OCI-LY3 (cell line): Measurements from ENCODE around the gene FAM3A.

Experiments
- H2AFZ ChIP-seq: fragments of 200-600, 300-600 bp; shearing (Covaris generic); 2 replicates; pipeline ENCODE4 v1.6.0; 2014; ENCODE audit warnings: antibody characterized with exemption, low read depth, low read length
- H3K27ac ChIP-seq: fragments of 200-600, 300-600 bp; sonication (generic); 2 replicates; pipeline ENCODE4 v1.5.1; 2014; ENCODE audit warnings: mild to moderate bottlenecking, low read length, moderate library complexity, mixed read lengths
- H3K27me3 ChIP-seq: fragments of 200-600, 300-600 bp; sonication (generic); 2 replicates; pipeline ENCODE4 v1.6.1; 2014; ENCODE audit warnings: low read depth, low read length, mixed read lengths
- H3K36me3 ChIP-seq: fragments of 200-600, 300-600 bp; sonication (generic); replicated peaks from 2 replicates; pipeline ENCODE3; 2014; ENCODE audit warnings: low read depth, low read length, mixed read lengths
- H3K4me1 ChIP-seq: fragments of 300-600, 200-600 bp; sonication (generic); 2 replicates; pipeline ENCODE4 v1.6.1; 2014; ENCODE audit warnings: low read length, mixed read lengths
- H3K4me2 ChIP-seq: fragments of 200-600, 300-600 bp; sonication (generic); 2 replicates; pipeline ENCODE4 v1.6.1; 2014; ENCODE audit warnings: low read length, mixed read lengths
- H3K4me3 ChIP-seq: fragments of 300-600, 200-600 bp; sonication (generic); 2 replicates; pipeline ENCODE4 v1.5.1; 2014; ENCODE audit warnings: antibody characterized with exemption, mild to moderate bottlenecking, low read length, moderate library complexity
- H3K79me2 ChIP-seq: fragments of 300-600, 200-600 bp; shearing (Covaris generic); 2 replicates; pipeline ENCODE4 v1.6.1; 2014; ENCODE audit warnings: mild to moderate bottlenecking, low read length, mixed read lengths
- H3K9ac ChIP-seq: fragments of 300-600, 200-600 bp; shearing (Covaris generic); 2 replicates; pipeline ENCODE4 v1.6.0; 2014; ENCODE audit warnings: mild to moderate bottlenecking, low read length, moderate library complexity
- H3K9me3 ChIP-seq: fragments of 200-600, 300-600 bp; shearing (Covaris generic); 2 replicates; pipeline ENCODE4 v1.6.1; 2014; ENCODE audit warnings: low read length, mixed read lengths; ENCODE audit not compliant: insufficient read depth
- H4K20me1 ChIP-seq: fragments of 200-600, 300-600 bp; sonication (generic); 2 replicates; pipeline ENCODE4 v1.6.1; 2016; ENCODE audit warnings: low read length, mixed read lengths; ENCODE audit not compliant: insufficient read depth
- EZH2phosphoT487 ChIP-seq: fragments of 200-600 bp; shearing (Covaris generic); IDR thresholded peaks from 2 replicates; pipeline ENCODE4 v1.6.1; 2018; ENCODE audit warnings: antibody characterized with exemption, mixed run types, low read depth
- TF ChIP-seq, protein P1 (sequence below): fragments of 200-600, 300-600 bp; sonication (generic); IDR thresholded peaks from 2 replicates; pipeline ENCODE4 v1.5.1; 2014; ENCODE audit warnings: antibody characterized with exemption, low read length, low read depth

FAM3A gene

DNA sequence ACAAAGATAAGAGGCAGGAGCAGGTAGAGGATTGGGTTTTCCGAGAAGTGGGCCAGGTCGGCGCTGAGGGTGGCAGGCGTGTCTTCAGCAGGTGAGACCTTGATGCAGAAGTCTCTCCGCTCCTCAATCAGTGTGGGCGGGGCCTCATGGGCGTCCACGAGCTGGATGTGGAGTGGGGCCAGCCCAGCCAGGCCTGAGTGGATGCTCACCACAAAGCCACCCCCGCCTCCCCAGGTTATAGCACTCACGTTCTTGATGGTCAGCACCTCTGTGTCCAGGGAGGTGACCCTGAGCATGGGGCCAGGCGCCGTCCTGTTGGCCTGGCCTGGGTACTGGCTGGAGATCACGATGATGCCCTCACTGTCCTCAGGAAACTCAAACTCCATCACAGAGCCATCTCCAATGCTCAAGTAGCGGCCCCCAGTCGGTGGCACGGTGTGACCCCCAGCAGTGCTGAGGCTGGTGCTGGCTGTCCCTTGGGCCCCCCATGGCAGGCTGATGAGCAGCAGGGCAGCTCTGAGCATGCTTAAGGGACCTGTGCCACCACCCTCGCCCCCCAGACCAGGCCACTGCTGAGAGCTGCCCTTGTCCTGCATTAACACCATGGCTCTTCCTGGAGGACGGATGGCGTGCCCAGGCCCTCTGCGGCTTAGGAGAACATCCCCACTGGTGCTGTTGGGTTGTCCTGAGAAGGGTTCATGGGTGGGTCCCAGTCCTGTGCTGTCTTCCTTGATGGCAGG, 27.5 kb downstream of the FAM3A start:
- Histone ChIP-seq H3K27me3 (no peaks in the 10 kb centered on the region), H3K79me2 (peaks cover 24% of the 10 kb centered on the region), H3K27ac (no peak overlapping the region), H3K9me3 (no peaks in the 10 kb centered on the region), H3K36me3 (peaks cover 19% of the 10 kb centered on the region), H3K4me3 (no peak overlapping the region), H2AFZ (no peak overlapping the region), H4K20me1 (no peaks in the 10 kb centered on the region), H3K9ac (no peak overlapping the region), H3K4me1 (peaks cover 18% of the 10 kb centered on the region), H3K4me2 (no peak overlapping the region)
- TF ChIP-seq, protein P1, sequence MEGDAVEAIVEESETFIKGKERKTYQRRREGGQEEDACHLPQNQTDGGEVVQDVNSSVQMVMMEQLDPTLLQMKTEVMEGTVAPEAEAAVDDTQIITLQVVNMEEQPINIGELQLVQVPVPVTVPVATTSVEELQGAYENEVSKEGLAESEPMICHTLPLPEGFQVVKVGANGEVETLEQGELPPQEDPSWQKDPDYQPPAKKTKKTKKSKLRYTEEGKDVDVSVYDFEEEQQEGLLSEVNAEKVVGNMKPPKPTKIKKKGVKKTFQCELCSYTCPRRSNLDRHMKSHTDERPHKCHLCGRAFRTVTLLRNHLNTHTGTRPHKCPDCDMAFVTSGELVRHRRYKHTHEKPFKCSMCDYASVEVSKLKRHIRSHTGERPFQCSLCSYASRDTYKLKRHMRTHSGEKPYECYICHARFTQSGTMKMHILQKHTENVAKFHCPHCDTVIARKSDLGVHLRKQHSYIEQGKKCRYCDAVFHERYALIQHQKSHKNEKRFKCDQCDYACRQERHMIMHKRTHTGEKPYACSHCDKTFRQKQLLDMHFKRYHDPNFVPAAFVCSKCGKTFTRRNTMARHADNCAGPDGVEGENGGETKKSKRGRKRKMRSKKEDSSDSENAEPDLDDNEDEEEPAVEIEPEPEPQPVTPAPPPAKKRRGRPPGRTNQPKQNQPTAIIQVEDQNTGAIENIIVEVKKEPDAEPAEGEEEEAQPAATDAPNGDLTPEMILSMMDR: no peak
- no peak for TF ChIP-seq EZH2phosphoT487

DNA sequence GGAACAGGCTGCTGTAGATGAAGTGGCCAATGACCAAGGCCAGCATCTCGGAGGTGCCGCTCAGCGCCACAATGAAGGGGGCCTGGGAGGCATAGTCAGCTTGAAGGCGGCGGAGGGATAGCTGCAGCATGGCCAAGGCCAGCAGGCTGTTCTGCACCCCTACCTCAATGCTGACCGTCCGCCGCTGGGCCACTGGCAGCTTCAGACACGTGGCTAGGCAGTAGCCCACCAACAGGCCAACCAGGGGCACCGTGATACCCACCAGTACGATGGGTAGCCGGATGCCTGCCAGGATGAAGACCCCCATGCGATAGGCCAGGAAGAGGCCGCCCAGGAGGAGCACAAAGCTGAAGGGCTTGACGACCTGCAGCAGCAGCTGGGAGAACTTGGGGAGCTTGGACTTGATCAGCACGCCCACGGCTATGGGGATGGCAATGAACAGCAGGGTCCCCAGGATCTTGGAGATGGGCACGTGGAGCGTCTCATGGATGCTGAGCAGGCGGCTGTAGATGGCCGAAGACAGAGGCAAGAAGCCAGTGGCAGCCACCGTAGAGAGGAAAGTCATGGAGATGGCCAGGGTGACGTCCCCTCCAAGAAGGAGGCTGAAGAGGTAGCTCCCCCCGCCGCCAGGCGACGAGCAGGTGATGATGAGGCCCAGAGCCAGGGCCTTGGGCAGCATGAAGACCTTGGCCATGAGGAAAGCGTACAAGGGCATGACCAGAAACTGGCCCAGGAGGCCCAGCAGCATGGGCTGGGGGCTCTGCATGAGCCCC, 28.3 kb downstream of the FAM3A start:
- H3K27ac ChIP-seq: no peak overlapping the region
- H3K36me3 ChIP-seq: peaks cover 19% of the 10 kb centered on the region
- H3K4me3 ChIP-seq: no peak overlapping the region
- H3K79me2 ChIP-seq: peaks cover 24% of the 10 kb centered on the region
- no peak overlapping the region for H2AFZ ChIP-seq
- peak overlapping the region; percentile 95; the same call in 1 of the 2 replicates for H3K4me2 ChIP-seq
- peaks cover 18% of the 10 kb centered on the region for H3K4me1 ChIP-seq
- TF ChIP-seq, protein P1: no peak
- no peak for TF ChIP-seq EZH2phosphoT487
- no peaks in the 10 kb centered on the region for H3K9me3 ChIP-seq
- H4K20me1 ChIP-seq: no peaks in the 10 kb centered on the region
- no peaks in the 10 kb centered on the region for H3K27me3 ChIP-seq
- H3K9ac ChIP-seq: no peak overlapping the region

DNA sequence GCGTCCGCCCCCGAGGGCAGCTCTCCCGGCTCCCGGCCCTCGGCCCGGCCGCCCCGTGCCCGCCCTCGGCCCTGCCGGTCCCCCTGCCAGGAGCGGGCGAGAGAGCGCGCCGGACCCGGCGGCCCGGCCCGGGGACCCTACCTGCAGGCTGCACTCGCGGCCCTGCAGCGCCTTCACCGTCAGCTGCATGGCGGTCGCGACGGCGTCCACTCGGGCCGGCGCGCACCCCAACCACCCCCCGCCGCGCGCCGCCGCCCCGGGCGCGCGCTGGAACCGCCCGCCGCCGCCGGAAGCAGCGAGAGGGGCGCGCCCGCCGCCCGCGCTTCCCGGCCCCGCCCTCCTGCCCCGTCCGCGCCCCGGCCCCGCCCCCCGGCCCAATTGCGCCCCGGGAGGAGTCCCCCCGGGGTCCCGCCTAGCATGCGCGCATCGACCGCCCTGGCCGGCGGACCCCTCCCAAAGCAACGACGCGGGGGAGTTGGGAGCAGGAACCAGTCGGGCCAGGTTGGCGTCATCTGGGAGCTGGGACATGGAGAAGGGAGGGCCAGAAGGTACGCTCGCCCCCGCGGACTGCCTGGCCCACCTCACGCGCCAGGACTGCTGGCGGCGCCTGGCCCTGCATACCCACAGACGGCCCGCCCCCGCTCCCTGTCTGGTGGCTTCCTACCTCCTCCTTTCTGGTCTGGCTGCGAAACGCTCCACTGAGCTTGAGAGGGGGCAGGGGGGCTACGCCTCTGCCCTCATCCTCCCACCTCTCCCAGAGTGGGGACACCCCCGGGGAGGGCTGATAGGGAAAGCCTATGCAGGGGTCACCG, 29.4 kb downstream of the FAM3A start, which contains the start of gene UBL4A:
UBL4A (minus strand) TSS at position 220 of the 812 bp plus-strand sequence; CDS start at position 189, 31 bp downstream.
- H3K79me2 ChIP-seq: peaks cover 24% of the 10 kb centered on the region
- TF ChIP-seq, protein P1: no peak
- TF ChIP-seq EZH2phosphoT487: no peak
- H2AFZ ChIP-seq: 0 out of 2 replicates have a peak within 1 kb of the TSS, but pooled peaks have one; percentile 21

More for the DNA sequence above, 29.4 kb downstream of the FAM3A start, which contains the start of gene UBL4A:
- no peaks in the 10 kb centered on the region for H3K27me3 ChIP-seq
- H3K4me2 ChIP-seq: peak within 1 kb of the TSS; percentile 95
- H4K20me1 ChIP-seq: no peaks in the 10 kb centered on the region
- peak within 1 kb of the TSS; percentile 95 for H3K9ac ChIP-seq
- peaks cover 27% of the 10 kb centered on the region for H3K4me1 ChIP-seq
- H3K9me3 ChIP-seq: no peaks in the 10 kb centered on the region
- peaks cover 19% of the 10 kb centered on the region for H3K36me3 ChIP-seq
- peak within 1 kb of the TSS; percentile 62 for H3K27ac ChIP-seq
- peak within 1 kb of the TSS; percentile 98 for H3K4me3 ChIP-seq
